ENCODE data around the gene PTPRM.

DNA sequence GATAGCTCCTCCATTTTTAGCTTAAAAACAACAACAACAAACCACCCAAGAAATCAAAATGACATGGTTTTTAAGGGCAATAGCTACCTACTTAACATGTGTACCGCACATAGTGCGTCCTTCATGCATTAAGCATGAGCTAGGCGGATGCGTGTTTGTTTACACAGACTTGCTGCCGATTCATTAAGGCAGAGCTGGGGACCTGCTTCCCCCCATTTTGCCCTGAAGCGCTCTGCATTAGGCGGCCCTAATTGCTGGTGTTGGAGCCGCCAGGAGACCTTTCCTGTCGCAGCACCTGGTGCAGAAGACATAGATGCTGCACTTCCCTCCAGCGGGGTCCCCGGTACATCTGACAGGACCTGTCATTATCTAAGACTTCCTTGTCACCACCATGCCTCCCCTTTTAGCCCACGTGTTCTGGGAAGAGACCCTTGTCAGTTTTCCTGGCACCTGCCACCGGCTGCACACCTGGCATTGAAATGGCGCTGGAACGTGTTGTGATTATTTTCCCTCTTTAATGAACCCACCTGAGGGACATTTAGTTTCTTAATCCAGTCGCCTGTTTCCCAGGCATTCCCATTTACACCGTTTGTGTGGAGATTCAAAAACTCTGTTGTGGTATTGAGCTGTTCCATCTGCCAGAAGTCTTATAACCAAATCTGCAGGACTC, 781.1 kb downstream of the PTPRM start:
- no peak for TF ChIP-seq POLR2A (IDR thresholded peaks at IDR 0.05; ENCODE audit: borderline replicate concordance, extremely low read depth, insufficient read depth, insufficient read length)
- TF ChIP-seq, protein P1, sequence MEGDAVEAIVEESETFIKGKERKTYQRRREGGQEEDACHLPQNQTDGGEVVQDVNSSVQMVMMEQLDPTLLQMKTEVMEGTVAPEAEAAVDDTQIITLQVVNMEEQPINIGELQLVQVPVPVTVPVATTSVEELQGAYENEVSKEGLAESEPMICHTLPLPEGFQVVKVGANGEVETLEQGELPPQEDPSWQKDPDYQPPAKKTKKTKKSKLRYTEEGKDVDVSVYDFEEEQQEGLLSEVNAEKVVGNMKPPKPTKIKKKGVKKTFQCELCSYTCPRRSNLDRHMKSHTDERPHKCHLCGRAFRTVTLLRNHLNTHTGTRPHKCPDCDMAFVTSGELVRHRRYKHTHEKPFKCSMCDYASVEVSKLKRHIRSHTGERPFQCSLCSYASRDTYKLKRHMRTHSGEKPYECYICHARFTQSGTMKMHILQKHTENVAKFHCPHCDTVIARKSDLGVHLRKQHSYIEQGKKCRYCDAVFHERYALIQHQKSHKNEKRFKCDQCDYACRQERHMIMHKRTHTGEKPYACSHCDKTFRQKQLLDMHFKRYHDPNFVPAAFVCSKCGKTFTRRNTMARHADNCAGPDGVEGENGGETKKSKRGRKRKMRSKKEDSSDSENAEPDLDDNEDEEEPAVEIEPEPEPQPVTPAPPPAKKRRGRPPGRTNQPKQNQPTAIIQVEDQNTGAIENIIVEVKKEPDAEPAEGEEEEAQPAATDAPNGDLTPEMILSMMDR (IDR thresholded peaks at IDR 0.05 in 2 of 3, conservative IDR thresholded peaks at IDR 0.05 in 1 of 3; ENCODE audit: borderline replicate concordance in 1 of 3, insufficient read depth in 1 of 3, low read depth in 2 of 3, low read length in 2 of 3), result no peak
- TF ChIP-seq EZH2phosphoT487 (IDR thresholded peaks at IDR 0.05; ENCODE audit: borderline replicate concordance), result no peak
- no peak for TF ChIP-seq RAD21 (IDR thresholded peaks at IDR 0.05; ENCODE audit: low read depth)
- no peak for TF ChIP-seq YY1 (IDR thresholded peaks at IDR 0.05; ENCODE audit: extremely low read depth, insufficient replicate concordance, low read depth, low read length)

All from HCT116 (cell line).